Hepatocyte (in vitro differentiated cells): ENCODE results near the gene PRMT3.

Source experiments
- CTCF ChIP-seq: fragments of 200-600 bp; sonication (generic); IDR thresholded peaks from 2 replicates; pipeline ENCODE4 v1.5.1; 2016; ENCODE audit warnings: antibody characterized with exemption, mild to moderate bottlenecking; ENCODE audit not compliant: poor library complexity
- EZH2 ChIP-seq: fragments of 200-600 bp; sonication (generic); IDR thresholded peaks from 2 replicates; pipeline ENCODE4 v1.6.1; 2016; ENCODE audit warnings: antibody characterized with exemption, mild to moderate bottlenecking, borderline replicate concordance
- EZH2phosphoT487 ChIP-seq: fragments of 200-600 bp; sonication (generic); IDR thresholded peaks from one replicate; pipeline ENCODE4 v1.6.1; 2018; ENCODE audit warnings: antibody characterized with exemption, mild to moderate bottlenecking, low read depth, moderate library complexity; ENCODE audit not compliant: unreplicated experiment, severe bottlenecking

- TF ChIP-seq CTCF = no peak
- TF ChIP-seq EZH2phosphoT487 = no peak
- TF ChIP-seq EZH2 = no peak
These were observed 65.1 kb downstream of the PRMT3 start for GRCh38 chr11:20452585-20452984.
